Neural cell (in vitro differentiated cells): ENCODE measurements around the gene CDK11B. TPM values are rescaled to one million over a fixed set of nuclear protein-coding genes. Genes with fewer than 3 reads are reported as not detected.

Experiments
- H2AFZ ChIP-seq: fragments of 200-600, 300-800 bp; sonication (generic), shearing (Covaris generic); 2 replicates; pipeline ENCODE4 v1.6.0; 2014; ENCODE audit warnings: low read depth, mild to moderate bottlenecking, antibody characterized with exemption, low read length, moderate library complexity
- H3F3A ChIP-seq: fragments of 200-600 bp; shearing (Covaris generic); 2 replicates; pipeline ENCODE4 v1.6.1; 2016; ENCODE audit warnings: mild to moderate bottlenecking, moderate library complexity, mixed read lengths, antibody characterized with exemption, low read length; ENCODE audit not compliant: insufficient read depth, poor library complexity, severe bottlenecking
- H3K27ac ChIP-seq: fragments of 200-600, 300-800 bp; sonication (generic), shearing (Covaris generic); 2 replicates; pipeline ENCODE4 v1.5.1; 2014; ENCODE audit warnings: mild to moderate bottlenecking, low read length, moderate library complexity
- H3K27me3 ChIP-seq: fragments of 300-800, 200-600 bp; sonication (generic), shearing (Covaris generic); 2 replicates; pipeline ENCODE4 v1.6.0; 2014; ENCODE audit warnings: mild to moderate bottlenecking, low read depth, low read length, moderate library complexity; ENCODE audit not compliant: insufficient read depth
- H3K36me3 ChIP-seq: fragments of 300-800, 200-600 bp; sonication (generic), shearing (Covaris generic); 2 replicates; pipeline ENCODE4 v1.5.1; 2014; ENCODE audit warnings: mild to moderate bottlenecking, antibody characterized with exemption, low read length, moderate library complexity; ENCODE audit not compliant: insufficient read depth
- H3K4me2 ChIP-seq: fragments of 300-800, 200-600 bp; sonication (generic), shearing (Covaris generic); 2 replicates; pipeline ENCODE4 v1.6.0; 2014; ENCODE audit warnings: mild to moderate bottlenecking, low read length
- H3K4me3 ChIP-seq: fragments of 300-800, 200-600 bp; sonication (generic), shearing (Covaris generic); 2 replicates; pipeline ENCODE4 v1.5.1; 2014; ENCODE audit warnings: mild to moderate bottlenecking, low read length, moderate library complexity
- H3K79me2 ChIP-seq: fragments of 200-600 bp; shearing (Covaris generic); replicated peaks from 2 replicates; pipeline ENCODE4 v1.6.0; 2014; ENCODE audit warnings: mild to moderate bottlenecking, low read length, moderate library complexity; ENCODE audit not compliant: insufficient read depth
- H3K9ac ChIP-seq: fragments of 300-800, 200-600 bp; sonication (generic), shearing (Covaris generic); 2 replicates; pipeline ENCODE4 v1.6.1; 2016; ENCODE audit warnings: mild to moderate bottlenecking, low read length, mixed read lengths
- H3K9me2 ChIP-seq: fragments of 200-600 bp; shearing (Covaris generic); 2 replicates; pipeline ENCODE4 v1.6.1; 2016; ENCODE audit warnings: mild to moderate bottlenecking, low read length, mixed read lengths; ENCODE audit not compliant: insufficient read depth
- H3K9me3 ChIP-seq: fragments of 200-600, 300-800 bp; sonication (generic), shearing (Covaris generic); 2 replicates; pipeline ENCODE4 v1.6.1; 2016; ENCODE audit warnings: mild to moderate bottlenecking, mixed run types, low read length, moderate library complexity, mixed read lengths
- H4K20me1 ChIP-seq: fragments of 200-600 bp; shearing (Covaris generic); 2 replicates; pipeline ENCODE4 v1.6.1; 2016; ENCODE audit warnings: mild to moderate bottlenecking, mixed run types; ENCODE audit not compliant: insufficient read depth
- CTCF ChIP-seq: fragments of 450-650 bp; IDR thresholded peaks from 2 replicates; pipeline ENCODE4 v1.5.1; 2014; ENCODE audit warnings: antibody characterized with exemption, mild to moderate bottlenecking, moderate library complexity; ENCODE audit not compliant: poor library complexity, severe bottlenecking
- EP300 ChIP-seq: fragments of 450-650 bp; conservative IDR thresholded peaks from 2 replicates; pipeline ENCODE4 v1.6.1; 2014; ENCODE audit warnings: antibody characterized with exemption, mild to moderate bottlenecking, moderate library complexity; ENCODE audit not compliant: poor library complexity, severe bottlenecking
- EZH2 ChIP-seq: fragments of 200-600, 300-800 bp; shearing (Covaris generic), sonication (generic); IDR thresholded peaks from 2 replicates; pipeline ENCODE4 v1.6.1; 2014; ENCODE audit warnings: antibody characterized with exemption, low read length, borderline replicate concordance, mild to moderate bottlenecking; ENCODE audit not compliant: insufficient read depth, poor library complexity, severe bottlenecking
- MXI1 ChIP-seq: fragments of 450-650 bp; conservative IDR thresholded peaks from 2 replicates; pipeline ENCODE4 v1.6.1; 2014; ENCODE audit warnings: antibody characterized with exemption, mild to moderate bottlenecking; ENCODE audit not compliant: poor library complexity, severe bottlenecking
- POLR2AphosphoS5 ChIP-seq: IDR thresholded peaks from 2 replicates; pipeline ENCODE4 v1.6.1; 2012
- RAD21 ChIP-seq: fragments of 450-650 bp; conservative IDR thresholded peaks from 2 replicates; pipeline ENCODE4 v1.6.1; 2014; ENCODE audit warnings: antibody characterized with exemption, mild to moderate bottlenecking, moderate library complexity
- SMC3 ChIP-seq: fragments of 450-650 bp; conservative IDR thresholded peaks from 2 replicates; pipeline ENCODE4 v1.6.1; 2014; ENCODE audit warnings: antibody characterized with exemption, mild to moderate bottlenecking, moderate library complexity; ENCODE audit not compliant: poor library complexity
- TAF1 ChIP-seq: IDR thresholded peaks from 2 replicates; pipeline ENCODE4 v1.6.1; 2012; ENCODE audit warnings: low read depth
- polyA plus RNA-seq: library from polyadenylated mRNA; depleted of rRNA; stranded (reverse); fragments of >200 nt; gene quantifications from 2 replicates; pipeline ENCODE4 v1.2.3, GENCODE V29; 2014
- TF ChIP-seq, protein P1 (sequence below): IDR thresholded peaks from 2 replicates; pipeline ENCODE4 v1.6.1; 2012; ENCODE audit warnings: borderline replicate concordance

Gene CDK11B
- polyA plus RNA-seq, 1 donor from 2014 or later = 9.6 TPM

DNA sequence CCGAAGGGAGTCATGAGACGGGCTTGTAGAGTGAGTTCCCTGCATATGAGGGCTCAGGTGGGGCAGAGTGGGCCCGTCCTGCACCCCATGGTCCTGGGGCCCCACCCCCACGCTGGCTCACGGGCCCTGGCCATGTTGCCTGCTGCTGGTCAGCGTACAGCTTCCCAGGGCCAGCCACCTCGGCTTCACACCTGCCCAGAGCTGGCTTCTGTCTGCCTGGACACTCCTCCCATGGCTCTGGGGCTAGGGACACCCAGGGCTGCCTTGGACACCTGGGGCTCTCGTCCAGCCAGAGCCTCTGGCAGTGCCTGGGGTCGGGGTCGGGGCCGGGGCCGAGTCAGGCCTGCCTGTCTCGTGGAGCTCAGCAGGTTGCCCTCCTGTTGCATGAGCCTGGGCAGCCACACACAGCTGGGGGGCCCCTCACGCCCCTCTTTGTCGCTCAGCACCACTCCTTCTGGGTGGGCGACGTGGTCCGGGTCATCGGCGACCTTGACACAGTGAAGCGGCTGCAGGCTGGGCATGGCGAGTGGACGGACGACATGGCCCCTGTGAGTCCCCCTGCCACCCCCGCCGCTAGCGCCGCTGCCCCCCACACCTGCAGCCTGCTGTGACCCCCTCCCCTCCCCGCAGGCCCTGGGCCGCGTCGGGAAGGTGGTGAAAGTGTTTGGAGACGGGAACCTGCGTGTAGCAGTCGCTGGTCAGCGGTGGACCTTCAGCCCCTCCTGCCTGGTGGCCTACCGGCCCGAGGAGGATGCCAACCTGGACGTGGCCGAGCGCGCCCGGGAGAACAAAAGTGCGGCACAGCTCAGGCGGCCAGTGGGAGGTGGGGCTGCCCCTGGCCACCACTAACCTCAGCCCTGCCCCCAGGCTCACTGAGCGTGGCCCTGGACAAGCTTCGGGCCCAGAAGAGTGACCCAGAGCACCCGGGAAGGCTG, 32.3 kb downstream of the CDK11B start:
- no peak overlapping the region for H3K4me2 ChIP-seq
- H3K27ac ChIP-seq = no peak overlapping the region
- no peaks in the 10 kb centered on the region for H3K79me2 ChIP-seq
- TF ChIP-seq POLR2AphosphoS5 (no peak), EZH2 (no peak), TAF1 (no peak)
- H3K4me3 ChIP-seq = no peak overlapping the region
- H3K27me3 ChIP-seq = peaks cover 7% of the 10 kb centered on the region
- no peak overlapping the region for H3K9ac ChIP-seq
- peaks cover 3% of the 10 kb centered on the region for H3K36me3 ChIP-seq
- H3F3A ChIP-seq = no peaks in the 10 kb centered on the region
- no peak overlapping the region for H2AFZ ChIP-seq
- no peaks in the 10 kb centered on the region for H3K9me3 ChIP-seq
- no peaks in the 10 kb centered on the region for H4K20me1 ChIP-seq
- H3K9me2 ChIP-seq = no peaks in the 10 kb centered on the region

- Histone ChIP-seq H2AFZ (no peak overlapping the region), H3K4me2 (no peak overlapping the region), H3K9ac (no peak overlapping the region), H3K4me3 (no peak overlapping the region), H3F3A (no peaks in the 10 kb centered on the region), H3K79me2 (no peaks in the 10 kb centered on the region), H4K20me1 (no peaks in the 10 kb centered on the region), H3K9me3 (no peaks in the 10 kb centered on the region), H3K9me2 (no peaks in the 10 kb centered on the region), H3K27ac (no peak overlapping the region), H3K27me3 (peaks cover 2% of the 10 kb centered on the region), H3K36me3 (peaks cover 3% of the 10 kb centered on the region)
- TF ChIP-seq TAF1 (no peak), RAD21 (no peak), CTCF (no peak), EZH2 (no peak), MXI1 (no peak), SMC3 (no peak)
- TF ChIP-seq, protein P1, sequence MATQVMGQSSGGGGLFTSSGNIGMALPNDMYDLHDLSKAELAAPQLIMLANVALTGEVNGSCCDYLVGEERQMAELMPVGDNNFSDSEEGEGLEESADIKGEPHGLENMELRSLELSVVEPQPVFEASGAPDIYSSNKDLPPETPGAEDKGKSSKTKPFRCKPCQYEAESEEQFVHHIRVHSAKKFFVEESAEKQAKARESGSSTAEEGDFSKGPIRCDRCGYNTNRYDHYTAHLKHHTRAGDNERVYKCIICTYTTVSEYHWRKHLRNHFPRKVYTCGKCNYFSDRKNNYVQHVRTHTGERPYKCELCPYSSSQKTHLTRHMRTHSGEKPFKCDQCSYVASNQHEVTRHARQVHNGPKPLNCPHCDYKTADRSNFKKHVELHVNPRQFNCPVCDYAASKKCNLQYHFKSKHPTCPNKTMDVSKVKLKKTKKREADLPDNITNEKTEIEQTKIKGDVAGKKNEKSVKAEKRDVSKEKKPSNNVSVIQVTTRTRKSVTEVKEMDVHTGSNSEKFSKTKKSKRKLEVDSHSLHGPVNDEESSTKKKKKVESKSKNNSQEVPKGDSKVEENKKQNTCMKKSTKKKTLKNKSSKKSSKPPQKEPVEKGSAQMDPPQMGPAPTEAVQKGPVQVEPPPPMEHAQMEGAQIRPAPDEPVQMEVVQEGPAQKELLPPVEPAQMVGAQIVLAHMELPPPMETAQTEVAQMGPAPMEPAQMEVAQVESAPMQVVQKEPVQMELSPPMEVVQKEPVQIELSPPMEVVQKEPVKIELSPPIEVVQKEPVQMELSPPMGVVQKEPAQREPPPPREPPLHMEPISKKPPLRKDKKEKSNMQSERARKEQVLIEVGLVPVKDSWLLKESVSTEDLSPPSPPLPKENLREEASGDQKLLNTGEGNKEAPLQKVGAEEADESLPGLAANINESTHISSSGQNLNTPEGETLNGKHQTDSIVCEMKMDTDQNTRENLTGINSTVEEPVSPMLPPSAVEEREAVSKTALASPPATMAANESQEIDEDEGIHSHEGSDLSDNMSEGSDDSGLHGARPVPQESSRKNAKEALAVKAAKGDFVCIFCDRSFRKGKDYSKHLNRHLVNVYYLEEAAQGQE = no peak
These were observed 33.0 kb downstream of the CDK11B start for GRCh38 chr1:1625824-1626206.

GRCh38 chr1:1625404-1625775, 33.4 kb downstream of the CDK11B start:
- TF ChIP-seq, protein P1 = no peak
- TF ChIP-seq EP300 = no peak
- Histone ChIP-seq H3K9ac (no peak overlapping the region), H3K4me2 (no peak overlapping the region), H2AFZ (no peak overlapping the region), H3K9me2 (no peaks in the 10 kb centered on the region), H3F3A (no peaks in the 10 kb centered on the region), H3K27me3 (no peaks in the 10 kb centered on the region), H3K36me3 (peaks cover 3% of the 10 kb centered on the region), H3K4me3 (no peak overlapping the region), H3K27ac (no peak overlapping the region), H3K79me2 (no peaks in the 10 kb centered on the region), H3K9me3 (no peaks in the 10 kb centered on the region), H4K20me1 (no peaks in the 10 kb centered on the region)
